PC-9 (cell line): ENCODE measurements around the gene FGD6. TPM values are rescaled to one million over a fixed set of nuclear protein-coding genes. Genes with fewer than 3 reads are reported as not detected.

Experiments
- BruUV-seq: library from RNA; stranded (reverse); fragments of 400-500 nt; replicated peaks from 2 replicates; lab custom pipeline; 2021; lab: Mats Ljungman, UMichigan
- CTCF ChIA-PET: fragments of 300-600 bp; sonication (Branson Sonifier 250); formaldehyde crosslinking; loops from one replicate; lab custom pipeline; 2022; ENCODE audit warnings: antibody characterized with exemption; lab: Charles Lee
- POLR2A ChIA-PET: fragments of 300-600 bp; sonication (Branson Sonifier 250); formaldehyde crosslinking; loops from one replicate; lab custom pipeline; 2022; ENCODE audit warnings: antibody characterized with exemption; ENCODE audit not compliant: unreplicated experiment; lab: Charles Lee
- DNase-seq, 2 experiments: peaks; one replicate each; pipeline versions ENCODE4 v3.0.0 to v3.0.0-alpha.2; 2015 to 2022; ENCODE audit warnings: mixed read lengths in 1 of 2
- H2AFZ ChIP-seq: fragments of 200-600 bp; sonication (generic); 2 replicates; pipeline ENCODE4 v1.8.1; 2017; ENCODE audit warnings: antibody characterized with exemption
- H3F3A ChIP-seq: fragments of 200-600 bp; sonication (generic); 2 replicates; pipeline ENCODE4 v1.8.1; 2017; ENCODE audit warnings: antibody characterized with exemption, mild to moderate bottlenecking, low read depth; ENCODE audit not compliant: insufficient read depth
- H3K27ac ChIP-seq: fragments of 200-600 bp; sonication (generic); 2 replicates; pipeline ENCODE4 v1.6.1; 2016; ENCODE audit warnings: mixed run types
- H3K27me3 ChIP-seq: fragments of 200-600 bp; sonication (generic); 2 replicates; pipeline ENCODE4 v1.6.1; 2016; ENCODE audit warnings: low read depth, mixed run types; ENCODE audit not compliant: insufficient read depth
- H3K36me3 ChIP-seq: fragments of 200-600 bp; sonication (generic); 2 replicates; pipeline ENCODE4 v1.6.1; 2016; ENCODE audit warnings: low read depth, mixed run types
- H3K4me1 ChIP-seq: fragments of 200-600 bp; sonication (generic); replicated peaks from 2 replicates; pipeline ENCODE4 v1.6.1; 2016; ENCODE audit warnings: mixed run types; ENCODE audit not compliant: insufficient read depth
- H3K4me2 ChIP-seq: fragments of 200-600 bp; sonication (generic); 2 replicates; pipeline ENCODE4 v1.6.1; 2017; ENCODE audit warnings: mixed run types
- H3K4me3 ChIP-seq: fragments of 200-600 bp; sonication (generic); 2 replicates; pipeline ENCODE4 v1.6.1; 2016; ENCODE audit warnings: mixed run types
- H3K79me2 ChIP-seq: fragments of 200-600 bp; sonication (generic); 2 replicates; pipeline ENCODE4 v1.6.1; 2017; ENCODE audit warnings: low read depth, mixed run types
- H3K9me2 ChIP-seq: fragments of 200-600 bp; sonication (generic); 2 replicates; pipeline ENCODE4 v1.8.1; 2017; ENCODE audit warnings: mild to moderate bottlenecking; ENCODE audit not compliant: insufficient read depth
- H3K9me3 ChIP-seq: fragments of 200-600 bp; sonication (generic); 2 replicates; pipeline ENCODE4 v1.8.1; 2016; ENCODE audit warnings: low read depth; ENCODE audit not compliant: insufficient read depth
- H4K20me1 ChIP-seq: fragments of 200-600 bp; sonication (generic); 2 replicates; pipeline ENCODE4 v1.8.1; 2017; ENCODE audit not compliant: insufficient read depth
- CTCF ChIP-seq: fragments of 200-600 bp; sonication (generic); conservative IDR thresholded peaks from 2 replicates; pipeline ENCODE4 v1.6.1; 2017; ENCODE audit warnings: mixed run types, antibody characterized with exemption, mild to moderate bottlenecking, moderate library complexity
- EZH2 ChIP-seq: fragments of 200-600 bp; sonication (generic); IDR thresholded peaks from 2 replicates; pipeline ENCODE4 v1.8.0; 2017; ENCODE audit warnings: antibody characterized with exemption, low read depth
- intact Hi-C: fragments of 100-400 bp; cut with micrococcal nuclease; formaldehyde crosslinking; loops from one replicate; pipeline ENCODE4 v1.10.0; 2022; ENCODE audit not compliant: unreplicated experiment
- total RNA-seq: library from RNA; stranded (reverse); gene quantifications from 2 replicates; pipeline ENCODE4 v1.2.3, GENCODE V29; 2021

Gene FGD6
- total RNA-seq, 1 experiment from 2014 or later: 22.0 TPM

- CTCF ChIA-PET: no interaction called here
- Histone ChIP-seq H3K9me2 (no peaks in the 10 kb centered on the region), H3K79me2 (no peaks in the 10 kb centered on the region), H3K9me3 (no peaks in the 10 kb centered on the region), H3K4me3 (no peak overlapping the region), H3K27ac (no peak overlapping the region), H3K36me3 (0 out of 2 replicates have a peak, but pooled peaks cover 9% of the 10 kb centered on the region), H3F3A (no peaks in the 10 kb centered on the region), H3K4me2 (no peak overlapping the region), H3K4me1 (no peaks in the 10 kb centered on the region), H2AFZ (no peak overlapping the region), H4K20me1 (no peaks in the 10 kb centered on the region), H3K27me3 (no peaks in the 10 kb centered on the region)
- BruUV-seq: no TSS peak
- DNase-seq: no peak
- no peak for TF ChIP-seq CTCF
- no peak for TF ChIP-seq EZH2
- POLR2A ChIA-PET: no interaction called here
- intact Hi-C loops: no loop called here
Measured at GRCh38 chr12:95126076-95126475, 91.2 kb downstream of the FGD6 start.

DNA sequence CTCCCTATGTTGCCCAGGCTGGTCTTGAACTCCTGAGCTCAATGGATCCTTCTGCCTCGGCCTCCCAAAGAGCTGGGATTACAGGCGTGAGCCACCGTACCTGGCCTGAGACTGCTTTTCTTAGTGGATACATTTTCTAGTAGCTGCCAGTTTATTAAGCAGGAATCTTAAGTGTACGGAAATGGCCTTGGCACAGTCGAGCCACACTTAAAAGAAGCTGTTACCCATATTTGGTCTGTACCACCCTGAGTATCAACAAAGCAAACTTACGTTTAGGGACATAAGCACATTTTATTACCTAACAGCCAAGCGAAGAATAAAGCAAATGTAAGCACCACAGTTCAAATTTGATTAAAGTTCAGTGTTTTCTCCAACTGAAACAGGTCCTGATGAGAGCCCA, 93.2 kb downstream of the FGD6 start:
- no peaks in the 10 kb centered on the region; the same call in 1 of the 2 replicates for H3F3A ChIP-seq
- POLR2A ChIA-PET: no interaction called here
- no peak overlapping the region for H3K4me3 ChIP-seq
- H3K9me2 ChIP-seq: no peaks in the 10 kb centered on the region
- no peak overlapping the region for H3K4me2 ChIP-seq
- CTCF ChIA-PET: no interaction called here
- H3K9me3 ChIP-seq: no peaks in the 10 kb centered on the region
- peaks cover 3% of the 10 kb centered on the region; the same call in 1 of the 2 replicates for H3K4me1 ChIP-seq
- H3K79me2 ChIP-seq: no peaks in the 10 kb centered on the region
- no peak for DNase-seq
- H2AFZ ChIP-seq: no peak overlapping the region
- no peak for TF ChIP-seq EZH2
- no peak overlapping the region for H3K27ac ChIP-seq
- no peaks in the 10 kb centered on the region for H4K20me1 ChIP-seq
- no TSS peak for BruUV-seq
- intact Hi-C loops: no loop called here
- H3K27me3 ChIP-seq: no peaks in the 10 kb centered on the region
- no peaks in the 10 kb centered on the region for H3K36me3 ChIP-seq

DNA sequence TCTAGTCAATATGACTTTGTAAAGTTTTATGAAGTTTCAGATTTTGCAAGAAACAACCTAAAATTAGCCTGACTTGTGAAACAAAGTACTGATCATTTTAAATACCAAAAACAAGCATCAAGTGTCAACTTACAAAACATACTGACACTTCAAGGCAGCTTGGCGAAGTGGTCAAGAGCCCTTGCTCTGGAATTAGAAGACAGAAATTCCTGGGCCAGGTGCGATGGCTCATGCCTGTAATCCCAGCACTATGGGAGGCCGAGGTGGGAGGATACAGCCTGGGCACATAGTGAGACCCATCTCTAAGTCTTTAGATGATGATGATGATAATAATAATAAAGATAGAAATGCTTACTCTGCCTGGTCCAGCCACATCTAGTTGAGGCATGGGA, 98.5 kb downstream of the FGD6 start:
- Histone ChIP-seq H3K4me3 (no peak overlapping the region), H3F3A (peaks cover 31% of the 10 kb centered on the region), H4K20me1 (no peaks in the 10 kb centered on the region), H3K36me3 (peaks cover 2% of the 10 kb centered on the region; the same call in 1 of the 2 replicates), H2AFZ (no peak overlapping the region), H3K9me3 (no peaks in the 10 kb centered on the region), H3K4me1 (peaks cover 43% of the 10 kb centered on the region), H3K79me2 (peaks cover 16% of the 10 kb centered on the region), H3K9me2 (no peaks in the 10 kb centered on the region), H3K27ac (peak overlapping the region; percentile 92), H3K27me3 (no peaks in the 10 kb centered on the region), H3K4me2 (peak overlapping the region; percentile 18; the same call in 1 of the 2 replicates)
- no peak for DNase-seq
- TF ChIP-seq EZH2: no peak
- TF ChIP-seq CTCF: no peak
- no TSS peak for BruUV-seq
- intact Hi-C loops: loop anchor here (5.0 kb wide), 4 partner anchors 46 to 214 kb away; partner anchors contain the start of gene NR2C1
- ChIA-PET CTCF (no interaction called here), POLR2A (no interaction called here)
